HepG2 (cell line): Measurements from ENCODE around the gene LRBA.

Source experiments
- AGO2 ChIP-seq: fragments of 200-400 bp; formaldehyde crosslinking; optimal IDR thresholded peaks from 2 replicates; pipeline ENCODE3; 2017; ENCODE audit warnings: mild to moderate bottlenecking, low read depth, low read length, moderate library complexity
- ATF7 ChIP-seq, 2 experiments: fragments of 450-650 bp in 1 of 2; sonication (generic) in 1 of 2; formaldehyde crosslinking in 1 of 2; IDR thresholded peaks; 2 replicates each; pipeline versions ENCODE4 v1.4.0 to v1.6.1; 2016 to 2020; ENCODE audit warnings: antibody characterized with exemption in 1 of 2, mild to moderate bottlenecking in 1 of 2, missing genetic modification reagents in 1 of 2
- CTCF ChIP-seq: sonication (generic); formaldehyde crosslinking; IDR thresholded peaks from 2 replicates; pipeline ENCODE4 v1.5.0; 2020; ENCODE audit warnings: mild to moderate bottlenecking, missing genetic modification reagents, moderate library complexity
- MAFF ChIP-seq: IDR thresholded peaks from 2 replicates; pipeline ENCODE4 v1.6.1; 2011; ENCODE audit warnings: low read depth, low read length, improper control_type of control experiment
- NFRKB ChIP-seq: fragments of 450-650 bp; IDR thresholded peaks from 2 replicates; pipeline ENCODE4 v1.6.1; 2017
- NPAS2 ChIP-seq: sonication (generic); formaldehyde crosslinking; IDR thresholded peaks from 2 replicates; pipeline ENCODE4 v1.8.0; 2022; ENCODE audit warnings: mild to moderate bottlenecking, missing genetic modification reagents, borderline replicate concordance
- POLR2AphosphoS5 ChIP-seq: IDR thresholded peaks from 2 replicates; pipeline ENCODE4 v1.6.1; 2012; ENCODE audit warnings: low read depth, low read length
- TARDBP ChIP-seq: sonication (generic); formaldehyde crosslinking; IDR thresholded peaks from 2 replicates; pipeline ENCODE4 v1.8.0; 2022; ENCODE audit warnings: mild to moderate bottlenecking, missing genetic modification reagents
- WIZ ChIP-seq: sonication (generic); formaldehyde crosslinking; IDR thresholded peaks from 2 replicates; pipeline ENCODE4 v1.5.1; 2020; ENCODE audit warnings: mild to moderate bottlenecking, missing genetic modification reagents
- ZBTB38 ChIP-seq: sonication (generic); formaldehyde crosslinking; IDR thresholded peaks from 2 replicates; pipeline ENCODE4 v1.5.1; 2020; ENCODE audit warnings: mild to moderate bottlenecking, missing genetic modification reagents
- ZBTB39 ChIP-seq: sonication (generic); formaldehyde crosslinking; IDR thresholded peaks from 2 replicates; pipeline ENCODE4 v1.5.0; 2020; ENCODE audit warnings: missing genetic modification reagents
- ZFP1 ChIP-seq: IDR thresholded peaks from 2 replicates; pipeline ENCODE4 v1.6.1; 2016
- TF ChIP-seq, protein P1 (sequence below): sonication (generic); formaldehyde crosslinking; IDR thresholded peaks from 2 replicates; pipeline ENCODE4 v1.4.0; 2020; ENCODE audit warnings: missing genetic modification reagents

GRCh38 chr4:150773729-150774449 is 241.2 kb downstream of the LRBA start:
- TF ChIP-seq ATF7 (IDR thresholded peaks at IDR 0.05) (no peak), ATF7 (CRISPR knock-in tag; IDR thresholded peaks at IDR 0.05) (no peak), ZBTB39 (no peak), WIZ (CRISPR knock-in tag) (no peak), TARDBP (CRISPR knock-in tag) (no peak), POLR2AphosphoS5 (no peak), ZFP1 (CRISPR knock-in tag) (no peak), ZBTB38 (no peak), NFRKB (no peak), AGO2 (no peak), CTCF (CRISPR knock-in tag) (no peak), MAFF (no peak), NPAS2 (CRISPR knock-in tag) (no peak)
- TF ChIP-seq, protein P1, sequence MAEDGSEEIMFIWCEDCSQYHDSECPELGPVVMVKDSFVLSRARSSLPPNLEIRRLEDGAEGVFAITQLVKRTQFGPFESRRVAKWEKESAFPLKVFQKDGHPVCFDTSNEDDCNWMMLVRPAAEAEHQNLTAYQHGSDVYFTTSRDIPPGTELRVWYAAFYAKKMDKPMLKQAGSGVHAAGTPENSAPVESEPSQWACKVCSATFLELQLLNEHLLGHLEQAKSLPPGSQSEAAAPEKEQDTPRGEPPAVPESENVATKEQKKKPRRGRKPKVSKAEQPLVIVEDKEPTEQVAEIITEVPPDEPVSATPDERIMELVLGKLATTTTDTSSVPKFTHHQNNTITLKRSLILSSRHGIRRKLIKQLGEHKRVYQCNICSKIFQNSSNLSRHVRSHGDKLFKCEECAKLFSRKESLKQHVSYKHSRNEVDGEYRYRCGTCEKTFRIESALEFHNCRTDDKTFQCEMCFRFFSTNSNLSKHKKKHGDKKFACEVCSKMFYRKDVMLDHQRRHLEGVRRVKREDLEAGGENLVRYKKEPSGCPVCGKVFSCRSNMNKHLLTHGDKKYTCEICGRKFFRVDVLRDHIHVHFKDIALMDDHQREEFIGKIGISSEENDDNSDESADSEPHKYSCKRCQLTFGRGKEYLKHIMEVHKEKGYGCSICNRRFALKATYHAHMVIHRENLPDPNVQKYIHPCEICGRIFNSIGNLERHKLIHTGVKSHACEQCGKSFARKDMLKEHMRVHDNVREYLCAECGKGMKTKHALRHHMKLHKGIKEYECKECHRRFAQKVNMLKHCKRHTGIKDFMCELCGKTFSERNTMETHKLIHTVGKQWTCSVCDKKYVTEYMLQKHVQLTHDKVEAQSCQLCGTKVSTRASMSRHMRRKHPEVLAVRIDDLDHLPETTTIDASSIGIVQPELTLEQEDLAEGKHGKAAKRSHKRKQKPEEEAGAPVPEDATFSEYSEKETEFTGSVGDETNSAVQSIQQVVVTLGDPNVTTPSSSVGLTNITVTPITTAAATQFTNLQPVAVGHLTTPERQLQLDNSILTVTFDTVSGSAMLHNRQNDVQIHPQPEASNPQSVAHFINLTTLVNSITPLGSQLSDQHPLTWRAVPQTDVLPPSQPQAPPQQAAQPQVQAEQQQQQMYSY: no peak
